OCI-LY1 (cell line): ENCODE results near the gene PNCK.

Experiments used
- EZH2 ChIP-seq: fragments of 200-600 bp; sonication (generic), shearing (Covaris generic); IDR thresholded peaks from 2 replicates; pipeline ENCODE4 v1.8.0; 2017; ENCODE audit warnings: borderline replicate concordance, mixed run types, mild to moderate bottlenecking, antibody characterized with exemption, low read length, moderate library complexity, mixed read lengths
- TF ChIP-seq, protein P1 (sequence below): fragments of 200-600 bp; sonication (generic), shearing (Covaris generic); IDR thresholded peaks from 2 replicates; pipeline ENCODE4 v1.5.1; 2017; ENCODE audit warnings: mild to moderate bottlenecking, antibody characterized with exemption, low read length, moderate library complexity, mixed read lengths

- TF ChIP-seq, protein P1, sequence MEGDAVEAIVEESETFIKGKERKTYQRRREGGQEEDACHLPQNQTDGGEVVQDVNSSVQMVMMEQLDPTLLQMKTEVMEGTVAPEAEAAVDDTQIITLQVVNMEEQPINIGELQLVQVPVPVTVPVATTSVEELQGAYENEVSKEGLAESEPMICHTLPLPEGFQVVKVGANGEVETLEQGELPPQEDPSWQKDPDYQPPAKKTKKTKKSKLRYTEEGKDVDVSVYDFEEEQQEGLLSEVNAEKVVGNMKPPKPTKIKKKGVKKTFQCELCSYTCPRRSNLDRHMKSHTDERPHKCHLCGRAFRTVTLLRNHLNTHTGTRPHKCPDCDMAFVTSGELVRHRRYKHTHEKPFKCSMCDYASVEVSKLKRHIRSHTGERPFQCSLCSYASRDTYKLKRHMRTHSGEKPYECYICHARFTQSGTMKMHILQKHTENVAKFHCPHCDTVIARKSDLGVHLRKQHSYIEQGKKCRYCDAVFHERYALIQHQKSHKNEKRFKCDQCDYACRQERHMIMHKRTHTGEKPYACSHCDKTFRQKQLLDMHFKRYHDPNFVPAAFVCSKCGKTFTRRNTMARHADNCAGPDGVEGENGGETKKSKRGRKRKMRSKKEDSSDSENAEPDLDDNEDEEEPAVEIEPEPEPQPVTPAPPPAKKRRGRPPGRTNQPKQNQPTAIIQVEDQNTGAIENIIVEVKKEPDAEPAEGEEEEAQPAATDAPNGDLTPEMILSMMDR, result no peak
- TF ChIP-seq EZH2, result no peak
These were observed 14.3 kb downstream of the PNCK start for GRCh38 chrX:153659268-153659667.
